Peyer's patch (tissue), 4 donors: ENCODE measurements around the gene OGFOD1.

Source experiments
- POLR2A ChIP-seq, 2 donors: fragments of 450-650 bp; IDR thresholded peaks; one replicate each; pipeline ENCODE4 v1.5.1; 2017; ENCODE audit warnings: antibody characterized with exemption in 2 of 2, mild to moderate bottlenecking in 2 of 2, moderate library complexity in 2 of 2
- TF ChIP-seq, protein P1 (sequence below), 6 experiments: fragments of 450-650 bp in 4 of 6; fragments of 200-600 bp in 2 of 6; sonication (generic) in 1 of 6; IDR thresholded peaks; one replicate each; pipeline ENCODE4 v1.5.1; 2017 to 2019; ENCODE audit warnings: antibody characterized with exemption in 6 of 6, mild to moderate bottlenecking in 3 of 6, moderate library complexity in 1 of 6

DNA sequence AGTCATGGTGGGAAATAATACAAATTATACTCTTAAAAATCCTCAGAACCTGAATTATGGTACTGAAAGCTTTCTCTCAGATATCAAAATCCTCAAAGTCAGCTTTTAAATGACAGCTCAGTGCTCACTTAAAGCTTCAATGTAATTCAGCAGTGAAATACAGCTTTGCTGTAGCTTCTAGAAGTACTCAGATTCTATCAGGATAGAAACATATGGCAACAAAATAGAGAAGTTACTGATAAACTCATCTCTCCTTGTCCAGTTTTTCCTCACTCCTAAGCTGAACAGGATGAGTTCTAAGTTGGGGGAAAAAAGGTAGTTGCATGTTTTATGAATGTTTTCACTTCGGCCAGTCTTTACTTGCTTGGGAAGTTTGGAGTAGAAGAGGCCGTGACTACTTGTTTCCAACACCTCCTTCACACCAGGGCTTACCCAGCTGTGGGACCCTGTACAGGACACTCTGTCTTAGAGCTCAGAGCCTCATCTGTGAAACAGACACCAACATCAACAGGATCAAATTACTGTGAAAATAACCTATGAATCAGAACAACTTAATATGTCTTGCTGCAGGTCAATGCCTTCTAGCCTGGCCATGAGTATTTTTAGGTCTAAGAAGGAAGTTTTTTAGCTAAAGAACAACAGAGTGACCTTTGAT is 30.2 kb downstream of the OGFOD1 start:
- TF ChIP-seq, protein P1, sequence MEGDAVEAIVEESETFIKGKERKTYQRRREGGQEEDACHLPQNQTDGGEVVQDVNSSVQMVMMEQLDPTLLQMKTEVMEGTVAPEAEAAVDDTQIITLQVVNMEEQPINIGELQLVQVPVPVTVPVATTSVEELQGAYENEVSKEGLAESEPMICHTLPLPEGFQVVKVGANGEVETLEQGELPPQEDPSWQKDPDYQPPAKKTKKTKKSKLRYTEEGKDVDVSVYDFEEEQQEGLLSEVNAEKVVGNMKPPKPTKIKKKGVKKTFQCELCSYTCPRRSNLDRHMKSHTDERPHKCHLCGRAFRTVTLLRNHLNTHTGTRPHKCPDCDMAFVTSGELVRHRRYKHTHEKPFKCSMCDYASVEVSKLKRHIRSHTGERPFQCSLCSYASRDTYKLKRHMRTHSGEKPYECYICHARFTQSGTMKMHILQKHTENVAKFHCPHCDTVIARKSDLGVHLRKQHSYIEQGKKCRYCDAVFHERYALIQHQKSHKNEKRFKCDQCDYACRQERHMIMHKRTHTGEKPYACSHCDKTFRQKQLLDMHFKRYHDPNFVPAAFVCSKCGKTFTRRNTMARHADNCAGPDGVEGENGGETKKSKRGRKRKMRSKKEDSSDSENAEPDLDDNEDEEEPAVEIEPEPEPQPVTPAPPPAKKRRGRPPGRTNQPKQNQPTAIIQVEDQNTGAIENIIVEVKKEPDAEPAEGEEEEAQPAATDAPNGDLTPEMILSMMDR (IDR thresholded peaks at IDR 0.05) = no peak
- no peak for TF ChIP-seq POLR2A (IDR thresholded peaks at IDR 0.05)
